Measurements from ENCODE around the gene CXCL17.

The CXCL17 gene

DNA sequence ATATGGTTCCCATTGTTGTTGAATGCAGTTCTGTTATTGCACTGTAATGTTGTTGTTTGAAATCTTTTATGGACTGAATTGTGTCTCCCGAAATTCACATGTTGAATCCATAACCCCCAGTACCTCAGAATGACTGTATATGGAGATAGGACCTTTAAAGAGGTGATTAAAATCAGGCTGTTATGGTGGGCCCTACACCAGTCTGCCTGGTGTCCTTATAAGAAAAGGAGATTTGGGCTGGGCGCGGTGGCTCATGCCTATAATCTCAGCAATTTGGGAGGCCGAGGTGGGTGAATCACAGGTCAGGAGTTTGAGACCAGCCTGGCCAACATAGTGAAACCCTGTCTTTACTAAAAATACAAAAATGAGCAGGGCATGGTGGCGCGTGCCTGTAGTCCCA, 7.4 kb downstream of the CXCL17 start:
- TF ChIP-seq, protein P1, sequence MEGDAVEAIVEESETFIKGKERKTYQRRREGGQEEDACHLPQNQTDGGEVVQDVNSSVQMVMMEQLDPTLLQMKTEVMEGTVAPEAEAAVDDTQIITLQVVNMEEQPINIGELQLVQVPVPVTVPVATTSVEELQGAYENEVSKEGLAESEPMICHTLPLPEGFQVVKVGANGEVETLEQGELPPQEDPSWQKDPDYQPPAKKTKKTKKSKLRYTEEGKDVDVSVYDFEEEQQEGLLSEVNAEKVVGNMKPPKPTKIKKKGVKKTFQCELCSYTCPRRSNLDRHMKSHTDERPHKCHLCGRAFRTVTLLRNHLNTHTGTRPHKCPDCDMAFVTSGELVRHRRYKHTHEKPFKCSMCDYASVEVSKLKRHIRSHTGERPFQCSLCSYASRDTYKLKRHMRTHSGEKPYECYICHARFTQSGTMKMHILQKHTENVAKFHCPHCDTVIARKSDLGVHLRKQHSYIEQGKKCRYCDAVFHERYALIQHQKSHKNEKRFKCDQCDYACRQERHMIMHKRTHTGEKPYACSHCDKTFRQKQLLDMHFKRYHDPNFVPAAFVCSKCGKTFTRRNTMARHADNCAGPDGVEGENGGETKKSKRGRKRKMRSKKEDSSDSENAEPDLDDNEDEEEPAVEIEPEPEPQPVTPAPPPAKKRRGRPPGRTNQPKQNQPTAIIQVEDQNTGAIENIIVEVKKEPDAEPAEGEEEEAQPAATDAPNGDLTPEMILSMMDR (IDR thresholded peaks at IDR 0.05; ENCODE audit: insufficient read depth, low read depth, low read length, missing control alignments): no peak
- no peak for DNase-seq (ENCODE audit: low read depth)

DNA sequence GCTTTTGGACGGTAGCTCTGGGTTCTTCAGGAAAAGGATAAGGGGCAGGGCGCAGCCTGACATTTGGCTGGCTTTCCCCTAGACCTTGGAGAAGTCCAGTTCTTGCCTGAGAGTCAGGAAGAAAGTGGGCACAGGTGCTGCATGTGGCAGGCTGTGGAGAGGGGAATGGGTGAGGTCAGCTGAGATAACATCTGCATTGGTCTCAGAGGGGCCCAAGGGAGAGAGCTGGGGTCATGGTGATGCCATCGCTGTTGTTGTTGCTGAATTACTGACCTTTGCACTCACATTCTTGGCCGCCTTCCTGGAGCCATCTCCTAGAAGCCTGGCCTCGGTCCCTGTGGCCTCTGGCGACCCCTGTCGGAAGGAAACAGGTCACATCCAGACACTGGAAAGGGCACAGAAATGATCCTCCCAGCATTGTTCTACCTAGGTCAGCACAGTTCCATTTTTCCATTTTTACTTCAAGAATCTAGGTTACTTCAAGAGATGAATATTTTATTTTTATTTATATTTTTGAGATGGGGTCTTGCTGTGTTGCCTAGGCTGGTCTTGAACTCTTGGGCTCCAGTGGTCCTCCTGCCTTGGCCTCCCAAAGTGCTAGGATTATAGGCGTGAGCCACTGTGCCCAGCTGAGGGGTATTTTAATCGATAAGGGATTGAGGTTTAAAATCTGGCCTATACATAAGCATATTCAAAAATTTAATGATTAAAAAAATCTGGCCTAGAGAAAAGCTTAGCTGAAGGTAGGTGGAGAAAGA, 9.1 kb downstream of the CXCL17 start:
- no peak overlapping the region for H3K4me3 ChIP-seq (ENCODE audit: low read depth, low read length)
- TF ChIP-seq, protein P1 (IDR thresholded peaks at IDR 0.05; ENCODE audit: insufficient read depth, low read depth, low read length, missing control alignments): peak; percentile 95
- DNase-seq (ENCODE audit: low read depth): peak; percentile 75

More for the DNA sequence above, 7.4 kb downstream of the CXCL17 start:
- H3K4me3 ChIP-seq (ENCODE audit: low read depth, low read length): no peak overlapping the region

DNA sequence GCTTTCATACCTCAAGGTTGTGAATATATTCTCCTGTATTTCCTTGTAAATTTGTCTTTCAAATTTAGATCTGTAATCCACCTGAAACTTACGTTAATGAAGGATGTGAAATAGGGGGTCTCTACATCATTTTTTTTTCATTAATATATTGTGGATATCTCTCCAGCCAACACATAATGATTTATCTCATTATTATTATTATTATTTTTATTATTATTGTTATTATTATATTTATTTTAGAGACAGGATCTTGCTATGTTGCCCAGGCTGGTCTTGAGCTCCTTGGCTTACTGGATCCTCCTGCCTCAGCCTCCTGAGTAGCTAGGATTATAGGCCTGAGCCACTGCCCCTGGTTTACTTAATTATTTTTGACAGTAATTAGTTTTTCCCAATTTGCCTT, 11.3 kb downstream of the CXCL17 start:
- no peak for DNase-seq (ENCODE audit: low read depth)
- TF ChIP-seq, protein P1 (IDR thresholded peaks at IDR 0.05; ENCODE audit: insufficient read depth, low read depth, low read length, missing control alignments): no peak
- H3K4me3 ChIP-seq (ENCODE audit: low read depth, low read length): no peak overlapping the region

DNA sequence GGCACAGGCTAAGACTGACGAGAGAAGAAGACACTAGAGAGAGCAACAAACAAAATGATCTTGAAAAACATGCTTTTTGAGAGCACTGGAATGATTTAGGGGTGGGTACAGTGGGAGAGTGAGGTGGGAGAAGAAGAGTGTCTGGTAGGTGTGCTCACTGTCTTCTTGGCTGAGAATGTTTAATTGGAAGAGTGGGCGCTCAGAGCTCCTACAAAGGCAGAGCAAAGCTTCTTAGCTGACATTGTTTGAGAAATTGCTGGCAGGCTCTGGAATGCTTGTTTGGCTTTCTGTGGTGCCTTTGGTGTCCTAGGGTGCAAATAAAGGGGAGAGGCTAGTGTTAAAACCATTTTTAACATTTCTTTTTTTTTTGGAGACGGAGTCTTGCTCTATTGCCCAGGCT, 14.1 kb downstream of the CXCL17 start:
- no peak for DNase-seq (ENCODE audit: low read depth)
- H3K4me3 ChIP-seq (ENCODE audit: low read depth, low read length): no peak overlapping the region
- TF ChIP-seq, protein P1 (IDR thresholded peaks at IDR 0.05; ENCODE audit: insufficient read depth, low read depth, low read length, missing control alignments): no peak

DNA sequence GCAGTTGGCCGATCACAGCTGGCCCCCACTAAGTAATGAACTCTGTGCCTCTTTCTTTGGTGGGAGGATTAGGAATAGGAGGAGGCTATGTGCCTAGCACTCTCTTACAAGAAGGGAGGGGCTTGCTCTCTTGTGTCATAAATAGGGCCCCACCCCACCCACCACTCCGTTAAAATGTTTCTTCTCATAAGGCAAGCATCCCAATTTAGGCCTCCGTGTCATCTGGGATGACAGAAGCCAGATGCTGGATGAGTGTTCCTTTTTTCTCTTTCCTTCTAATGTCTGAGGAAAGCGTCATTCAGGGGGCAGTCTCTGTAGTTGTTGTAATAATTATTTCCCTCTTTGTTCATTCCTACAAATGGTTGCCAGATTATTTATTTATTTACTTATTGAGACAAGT, 15.4 kb downstream of the CXCL17 start, which contains the start of gene LIPE:
LIPE (minus strand) TSS at position 76 of the 400 bp plus-strand sequence. CDS start 239 bp downstream, outside the sequence.
- no peak within 1 kb of the TSS for H3K4me3 ChIP-seq (ENCODE audit: low read depth, low read length)
- DNase-seq (ENCODE audit: low read depth): no peak
- TF ChIP-seq, protein P1 (IDR thresholded peaks at IDR 0.05; ENCODE audit: insufficient read depth, low read depth, low read length, missing control alignments): no peak

DNA sequence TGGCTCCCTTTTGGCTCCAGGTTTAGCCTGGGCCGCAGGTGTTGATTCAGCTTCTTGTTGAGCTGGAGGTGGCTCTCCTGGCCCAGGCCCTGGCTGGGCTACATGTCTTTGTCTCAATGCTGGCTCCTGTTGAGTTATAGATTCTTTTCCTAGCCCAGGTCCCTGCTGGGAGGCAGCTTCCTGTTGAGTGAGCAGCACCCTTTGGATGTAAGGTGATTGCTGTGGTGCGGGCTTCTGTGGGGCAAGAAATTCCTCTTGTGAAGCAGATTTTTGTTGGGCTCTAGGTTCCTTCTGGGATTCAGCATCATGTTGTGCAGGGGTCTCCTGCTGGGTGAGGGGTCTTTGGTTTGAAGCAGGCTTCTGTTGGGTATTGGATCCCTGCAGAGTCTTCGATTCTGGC, 16.1 kb downstream of the CXCL17 start:
- TF ChIP-seq, protein P1 (IDR thresholded peaks at IDR 0.05; ENCODE audit: insufficient read depth, low read depth, low read length, missing control alignments): no peak
- no peak for DNase-seq (ENCODE audit: low read depth)

DNA sequence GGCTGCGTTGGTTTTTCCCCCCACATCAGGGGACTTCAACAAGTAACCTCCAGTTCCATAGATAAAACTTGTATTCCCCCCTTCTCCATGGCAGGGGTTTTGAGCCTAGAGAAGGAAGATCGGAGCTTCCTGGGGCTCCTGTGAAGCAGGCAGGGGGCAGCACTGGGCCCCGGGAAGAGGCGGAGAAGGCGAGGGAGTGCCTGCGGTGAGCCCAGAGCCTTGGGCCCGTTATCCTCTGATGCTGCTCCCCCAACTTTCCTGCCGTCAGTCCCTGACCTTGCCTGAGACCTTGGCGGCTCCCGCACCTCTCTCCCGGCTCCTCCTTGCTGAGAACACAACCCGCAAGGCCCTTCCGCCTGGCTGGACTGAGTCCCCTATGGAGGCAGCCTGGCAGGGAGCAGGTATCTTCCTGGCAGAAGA, 18.0 kb downstream of the CXCL17 start:
- TF ChIP-seq, protein P1 (IDR thresholded peaks at IDR 0.05; ENCODE audit: insufficient read depth, low read depth, low read length, missing control alignments): no peak
- no peak overlapping the region for H3K4me3 ChIP-seq (ENCODE audit: low read depth, low read length)
- DNase-seq (ENCODE audit: low read depth): no peak

More for the DNA sequence above, 16.1 kb downstream of the CXCL17 start:
- H3K4me3 ChIP-seq (ENCODE audit: low read depth, low read length): no peak overlapping the region

Measured in GM12865 (cell line).